Epithelial cell of umbilical artery (primary cell): ENCODE results near the gene SIRT3. TPM values are rescaled to one million over a fixed set of nuclear protein-coding genes. Genes with fewer than 3 reads are reported as not detected.

Experiments used
- total RNA-seq: library from RNA; depleted of rRNA; stranded (reverse); fragments of >200 nt; gene quantifications from 2 replicates; pipeline ENCODE4 v1.2.3, GENCODE V29; 2014

SIRT3 gene
- 5.2 and 5.9 TPM in 2 replicates for total RNA-seq

DNA sequence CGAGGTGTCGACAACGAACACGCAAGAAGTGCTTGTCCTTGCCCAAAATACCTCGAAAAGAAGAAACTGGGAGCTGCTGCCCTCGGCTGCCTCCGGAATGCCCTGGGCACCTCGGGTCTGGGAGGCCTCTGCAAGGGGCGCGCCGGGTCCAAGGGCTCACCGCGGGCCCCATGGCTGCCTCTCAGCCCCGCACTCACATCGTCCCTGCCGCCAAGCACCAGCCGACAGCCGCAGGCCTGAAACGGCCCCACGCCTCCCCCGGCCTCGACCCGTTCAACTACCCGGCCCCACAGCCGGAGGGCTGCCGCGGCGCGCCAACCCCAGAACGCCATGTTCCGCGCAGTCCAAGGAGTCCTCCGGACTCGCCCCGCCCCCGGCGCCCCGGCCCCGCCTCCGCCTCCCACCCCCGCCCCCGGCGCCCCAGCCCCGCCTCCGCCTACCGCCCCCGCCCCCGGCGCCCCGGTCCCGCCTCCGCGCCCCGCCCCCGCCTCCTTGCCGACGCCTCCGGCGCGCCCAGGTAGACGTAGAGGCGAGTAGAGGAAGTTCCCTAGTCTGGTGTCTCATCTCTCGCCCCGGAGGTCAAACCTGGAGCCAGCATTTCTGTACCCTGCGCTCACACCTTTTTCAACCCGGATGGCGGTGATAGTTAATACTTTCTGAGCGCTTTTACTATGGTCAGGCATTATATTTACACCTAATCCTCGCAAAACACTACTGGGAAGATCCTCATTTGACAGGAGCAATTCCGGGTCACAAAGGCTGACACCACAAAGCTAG is at the start of gene SIRT3:
SIRT3 (minus strand) TSS at position 346 of the 777 bp plus-strand sequence; CDS start at position 332, 14 bp downstream.

DNA sequence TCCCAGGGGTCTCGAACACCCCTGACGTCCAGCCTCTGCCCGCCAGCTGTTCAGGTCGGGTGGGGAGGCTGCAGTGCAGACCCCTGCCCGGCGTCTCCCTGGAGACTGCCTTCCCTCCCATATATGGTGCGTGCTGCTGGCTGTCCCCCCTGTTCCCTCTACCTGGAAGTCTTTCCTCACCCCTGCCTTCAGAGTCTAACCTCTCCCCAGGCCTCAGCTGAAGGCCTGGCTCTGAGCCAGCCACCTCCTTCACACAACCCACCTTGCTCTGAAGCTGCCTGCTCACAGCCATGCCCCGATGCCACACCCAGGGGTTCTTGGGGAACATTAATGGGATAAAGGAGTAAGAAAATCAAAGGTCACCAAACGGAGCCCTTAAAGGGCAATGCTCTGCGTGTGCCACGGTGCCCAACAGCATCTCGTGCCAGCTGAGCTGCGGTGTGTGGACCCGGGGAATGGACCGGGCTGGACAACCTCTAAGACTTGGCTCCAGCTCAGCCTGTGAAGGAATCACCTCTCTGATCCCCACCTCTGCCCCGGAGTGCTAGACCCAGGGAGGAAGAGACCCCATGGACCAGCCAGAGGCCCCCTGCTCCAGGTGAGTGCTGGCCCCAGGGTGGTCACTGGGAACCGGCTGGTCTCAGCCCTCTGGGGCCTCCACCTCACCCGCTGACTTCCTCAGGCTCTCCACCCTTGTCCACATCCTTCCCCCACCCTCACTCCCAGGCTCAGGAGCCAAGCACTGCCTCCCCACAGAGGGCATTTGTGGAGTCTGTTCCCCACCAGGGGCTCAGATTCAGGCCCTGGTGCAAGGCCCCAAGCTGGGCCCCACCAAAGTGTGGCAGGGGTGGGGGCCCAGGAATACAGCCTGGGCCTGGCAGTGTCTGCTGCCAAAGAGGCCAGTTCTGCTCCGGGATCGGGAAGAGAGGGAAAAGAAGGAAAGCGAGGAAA is 42.1 kb upstream of the SIRT3 start, which contains the start of gene NLRP6:
NLRP6 (plus strand) TSS at position 407 of the 951 bp plus-strand sequence; CDS start at position 570, 163 bp downstream.

GRCh38 chr11:236774-237767 is 929 bp upstream of the SIRT3 start, which contains the start of gene PSMD13:
Gene PSMD13 (plus strand): TSS chr11:236976. CDS start chr11:237050, 74 bp downstream.

GRCh38 chr11:207208-207862 is 28.8 kb downstream of the SIRT3 start, which contains the start of the genes BET1L and RIC8A:
Gene BET1L (minus strand): TSS chr11:207399. CDS start chr11:207321, 78 bp downstream.
Gene RIC8A (plus strand): TSS chr11:207708. CDS start chr11:208855, 1,147 bp downstream.

GRCh38 chr11:192674-193128 is 43.4 kb downstream of the SIRT3 start, which contains the start of gene SCGB1C1:
Gene SCGB1C1 (plus strand): TSS chr11:193078. CDS start chr11:193100, 22 bp downstream.

Other genes starting within 250 kb of the SIRT3 start
- not detected in 2 replicates for gene SCGB1C1, start 43.3 kb downstream of the SIRT3 start, total RNA-seq
- 11.4 and 12.0 TPM in 2 replicates for gene BET1L, start 28.9 kb downstream of the SIRT3 start, total RNA-seq
- gene RIC8A, start 28.6 kb downstream of the SIRT3 start, total RNA-seq = 104 and 140 TPM in 2 replicates
- 212 and 331 TPM in 2 replicates for gene PSMD13, start 634 bp upstream of the SIRT3 start, total RNA-seq
- not detected in 2 replicates for gene NLRP6, start 42.1 kb upstream of the SIRT3 start, total RNA-seq
- 10.4 and 10.8 TPM in 2 replicates for gene PGGHG, start 52.8 kb upstream of the SIRT3 start, total RNA-seq
- gene IFITM5, start 63.2 kb upstream of the SIRT3 start, total RNA-seq = not detected in 2 replicates
- gene IFITM2, start 71.5 kb upstream of the SIRT3 start, total RNA-seq = 24.0 and 41.9 TPM in 2 replicates
- gene IFITM1, start 77.7 kb upstream of the SIRT3 start, total RNA-seq = 18.5 and 92.6 TPM in 2 replicates
- 25.3 and 49.7 TPM in 2 replicates for gene IFITM3, start 84.5 kb upstream of the SIRT3 start, total RNA-seq
- 0.46 and 7.8 TPM in 2 replicates for gene B4GALNT4, start 133.2 kb upstream of the SIRT3 start, total RNA-seq
- gene PKP3, start 157.9 kb upstream of the SIRT3 start, total RNA-seq = 0.15 and 0.32 TPM in 2 replicates
- gene SIGIRR, start 178.7 kb upstream of the SIRT3 start, total RNA-seq = 28.1 and 43.2 TPM in 2 replicates
- not detected in 2 replicates for gene ANO9, start 205.7 kb upstream of the SIRT3 start, total RNA-seq
- 29.9 and 30.2 TPM in 2 replicates for gene PTDSS2, start 213.9 kb upstream of the SIRT3 start, total RNA-seq